Activated CD4-positive, alpha-beta T cell treated with anti-CD3 and anti-CD28 coated beads for 48 hours (primary cell): ENCODE results near the gene CNOT4.
"Not testable (repeated sequence)": the region's sequence is repeated elsewhere in the genome, so short reads cannot be mapped to it uniquely, and the experiment has no call there.

Source experiments
- DNase-seq: peaks from one replicate; pipeline ENCODE4 v3.0.0-alpha.2; 2020

CNOT4 gene

GRCh38 chr7:135353832-135354231 lies 156.1 kb downstream of the CNOT4 start:
- DNase-seq: no peak

- DNase-seq: no peak
Observed at GRCh38 chr7:135352285-135352684, 157.6 kb downstream of the CNOT4 start.

- not testable (repeated sequence) for DNase-seq
Observed at GRCh38 chr7:135351070-135351469, 158.8 kb downstream of the CNOT4 start.

GRCh38 chr7:135349746-135350145 lies 160.2 kb downstream of the CNOT4 start:
- DNase-seq: no peak

- DNase-seq: no peak
Observed at GRCh38 chr7:135348493-135348892, 161.4 kb downstream of the CNOT4 start.

- no peak for DNase-seq
Observed at GRCh38 chr7:135343361-135343760, 166.5 kb downstream of the CNOT4 start.

- no peak for DNase-seq
Observed at GRCh38 chr7:135342887-135343286, 167.0 kb downstream of the CNOT4 start.

GRCh38 chr7:135341049-135341448 lies 168.9 kb downstream of the CNOT4 start:
- no peak for DNase-seq

- DNase-seq: no peak
Observed at GRCh38 chr7:135337977-135338550, 171.8 kb downstream of the CNOT4 start.

GRCh38 chr7:135337506-135337905 lies 172.4 kb downstream of the CNOT4 start:
- DNase-seq: no peak

- peak; percentile 65 for DNase-seq
Observed at GRCh38 chr7:135335628-135336139, 174.2 kb downstream of the CNOT4 start.

GRCh38 chr7:135334830-135335543 lies 174.9 kb downstream of the CNOT4 start:
- no peak for DNase-seq

GRCh38 chr7:135333946-135334345 lies 176.0 kb downstream of the CNOT4 start:
- DNase-seq: no peak

GRCh38 chr7:135333200-135333599 lies 176.7 kb downstream of the CNOT4 start:
- DNase-seq: peak; percentile 8

- no peak for DNase-seq
Observed at GRCh38 chr7:135330088-135330487, 179.8 kb downstream of the CNOT4 start.

- DNase-seq: no peak
Observed at GRCh38 chr7:135328526-135328925, 181.4 kb downstream of the CNOT4 start.

GRCh38 chr7:135328053-135328452 lies 181.8 kb downstream of the CNOT4 start:
- no peak for DNase-seq

GRCh38 chr7:135327458-135327857 lies 182.4 kb downstream of the CNOT4 start:
- no peak for DNase-seq

- DNase-seq: no peak
Observed at GRCh38 chr7:135326636-135327280, 183.1 kb downstream of the CNOT4 start.

GRCh38 chr7:135322571-135323340 lies 187.1 kb downstream of the CNOT4 start:
- DNase-seq: no peak

- DNase-seq: no peak
Observed at GRCh38 chr7:135321556-135321955, 188.3 kb downstream of the CNOT4 start.

GRCh38 chr7:135320953-135321352 lies 188.9 kb downstream of the CNOT4 start:
- DNase-seq: not testable (repeated sequence)

- no peak for DNase-seq
Observed at GRCh38 chr7:135320268-135320667, 189.6 kb downstream of the CNOT4 start.
